Measurements from ENCODE around the gene SRGAP1. TPM values are rescaled to one million over a fixed set of nuclear protein-coding genes. Genes with fewer than 3 reads are reported as not detected.

The SRGAP1 gene
- total RNA-seq, 1 donor from 2014 or later: 9.7 TPM

DNA sequence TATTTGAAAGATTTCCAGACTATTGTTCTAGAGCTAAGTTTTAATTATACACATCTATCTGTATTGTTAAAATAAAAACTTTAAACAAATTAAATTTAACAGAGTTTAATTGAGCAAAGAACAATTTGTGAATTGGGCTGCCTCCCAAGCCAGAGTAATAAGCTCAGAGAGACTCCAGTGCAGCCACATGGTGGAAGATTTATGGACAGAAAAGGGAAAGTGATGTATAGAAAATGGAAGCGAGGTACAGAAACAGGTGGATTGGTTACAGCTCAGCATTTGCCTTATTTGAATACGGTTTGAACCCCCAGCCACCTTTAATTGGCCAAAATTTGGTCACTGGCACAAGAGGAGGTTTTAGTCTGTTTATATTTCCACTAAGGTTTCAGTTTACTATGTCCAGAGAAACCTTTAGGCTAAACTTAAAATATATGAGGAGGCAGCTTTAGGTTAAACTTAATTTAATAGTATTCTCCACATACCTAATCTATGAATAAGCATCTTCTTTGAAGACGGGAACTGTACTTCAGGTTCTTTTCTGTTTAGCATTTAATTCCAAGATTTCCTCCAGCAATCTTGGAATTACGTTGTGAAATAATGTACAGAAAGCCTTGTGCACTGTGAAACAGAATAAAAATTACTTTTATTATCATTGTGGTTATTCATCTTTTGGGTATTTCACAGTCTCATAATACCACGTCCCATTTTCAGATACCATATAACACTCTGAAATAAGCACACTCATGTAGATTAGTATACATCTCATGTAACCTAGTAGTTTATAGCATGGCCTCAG is 19.4 kb downstream of the SRGAP1 start:
- Mint-ChIP-seq H3K27ac (no peak overlapping the region), H3K36me3 (no peaks in the 10 kb centered on the region), H3K9me3 (no peaks in the 10 kb centered on the region), H3K4me3 (no peak overlapping the region), H3K27me3 (ENCODE audit: low read depth) (no peaks in the 10 kb centered on the region), H3K4me1 (peaks cover 10% of the 10 kb centered on the region)
- DNase-seq (ENCODE audit: low spot score in 2 of 2, unreplicated experiment in 2 of 2): no peak
- TF ChIP-seq, protein P1, sequence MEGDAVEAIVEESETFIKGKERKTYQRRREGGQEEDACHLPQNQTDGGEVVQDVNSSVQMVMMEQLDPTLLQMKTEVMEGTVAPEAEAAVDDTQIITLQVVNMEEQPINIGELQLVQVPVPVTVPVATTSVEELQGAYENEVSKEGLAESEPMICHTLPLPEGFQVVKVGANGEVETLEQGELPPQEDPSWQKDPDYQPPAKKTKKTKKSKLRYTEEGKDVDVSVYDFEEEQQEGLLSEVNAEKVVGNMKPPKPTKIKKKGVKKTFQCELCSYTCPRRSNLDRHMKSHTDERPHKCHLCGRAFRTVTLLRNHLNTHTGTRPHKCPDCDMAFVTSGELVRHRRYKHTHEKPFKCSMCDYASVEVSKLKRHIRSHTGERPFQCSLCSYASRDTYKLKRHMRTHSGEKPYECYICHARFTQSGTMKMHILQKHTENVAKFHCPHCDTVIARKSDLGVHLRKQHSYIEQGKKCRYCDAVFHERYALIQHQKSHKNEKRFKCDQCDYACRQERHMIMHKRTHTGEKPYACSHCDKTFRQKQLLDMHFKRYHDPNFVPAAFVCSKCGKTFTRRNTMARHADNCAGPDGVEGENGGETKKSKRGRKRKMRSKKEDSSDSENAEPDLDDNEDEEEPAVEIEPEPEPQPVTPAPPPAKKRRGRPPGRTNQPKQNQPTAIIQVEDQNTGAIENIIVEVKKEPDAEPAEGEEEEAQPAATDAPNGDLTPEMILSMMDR (IDR thresholded peaks at IDR 0.05; ENCODE audit: unreplicated experiment): no peak

DNA sequence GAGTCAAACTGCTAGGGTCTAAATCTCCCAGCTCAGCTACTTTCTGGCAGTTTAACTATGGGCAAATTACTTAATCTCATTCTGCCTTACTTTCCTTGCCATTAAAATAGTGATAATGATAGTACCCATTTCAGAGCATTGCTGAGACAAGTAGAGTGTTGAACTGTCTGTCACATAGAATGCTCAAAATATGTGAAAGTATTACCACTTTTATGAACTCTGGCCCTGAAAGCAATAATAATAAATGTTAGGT is 19.9 kb downstream of the SRGAP1 start:
- Mint-ChIP-seq H3K36me3 (no peaks in the 10 kb centered on the region), H3K27ac (no peak overlapping the region), H3K9me3 (no peaks in the 10 kb centered on the region), H3K27me3 (ENCODE audit: low read depth) (no peaks in the 10 kb centered on the region), H3K4me3 (no peak overlapping the region), H3K4me1 (peaks cover 12% of the 10 kb centered on the region)
- DNase-seq (ENCODE audit: low spot score in 2 of 2, unreplicated experiment in 2 of 2): no peak
- TF ChIP-seq, protein P1 (IDR thresholded peaks at IDR 0.05; ENCODE audit: unreplicated experiment): no peak

DNA sequence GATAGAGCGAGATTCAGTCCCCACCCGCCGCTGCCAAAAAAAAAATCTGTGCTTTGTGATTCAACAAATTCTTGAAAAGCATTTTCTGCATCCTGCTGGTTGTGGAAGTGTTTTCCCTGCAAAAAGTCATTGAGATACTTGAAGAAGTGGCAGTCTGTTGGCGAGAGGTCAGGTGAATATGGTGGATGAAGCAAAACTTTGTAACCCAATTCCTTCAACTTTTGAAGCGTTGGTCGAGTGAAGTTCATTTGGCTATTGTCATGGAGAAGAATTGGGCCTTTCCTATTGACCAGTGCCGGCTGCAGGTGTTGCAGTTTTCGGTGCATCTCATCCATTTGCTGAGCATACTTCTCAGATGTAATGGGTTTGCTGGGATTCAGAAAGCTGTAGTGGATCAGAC is 20.9 kb downstream of the SRGAP1 start:
- Mint-ChIP-seq H3K4me3 (no peak overlapping the region), H3K4me1 (peaks cover 16% of the 10 kb centered on the region), H3K27me3 (ENCODE audit: low read depth) (no peaks in the 10 kb centered on the region), H3K9me3 (no peaks in the 10 kb centered on the region), H3K36me3 (no peaks in the 10 kb centered on the region), H3K27ac (no peak overlapping the region)
- no peak for DNase-seq (ENCODE audit: low spot score in 2 of 2, unreplicated experiment in 2 of 2)
- TF ChIP-seq, protein P1 (IDR thresholded peaks at IDR 0.05; ENCODE audit: unreplicated experiment): no peak

DNA sequence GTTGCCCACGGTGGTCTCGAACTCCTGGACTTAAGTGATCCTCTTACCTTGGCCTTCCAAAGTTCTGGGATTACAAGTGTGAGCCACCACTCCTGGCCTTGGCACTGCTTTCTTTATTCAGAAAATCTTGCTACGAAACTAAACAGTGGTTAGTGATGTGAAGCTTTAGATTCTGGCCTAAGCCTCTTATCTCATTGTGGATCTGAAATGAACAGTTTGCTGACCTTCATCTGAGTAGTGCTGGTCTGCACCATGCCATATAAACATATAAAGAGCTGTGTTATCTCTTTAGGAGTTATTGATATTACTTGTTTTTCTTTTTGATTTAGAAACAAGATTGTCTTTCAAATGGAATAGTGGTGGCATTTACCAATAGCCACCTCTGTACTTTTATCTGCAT is 22.6 kb downstream of the SRGAP1 start:
- H3K4me1 Mint-ChIP-seq: peaks cover 16% of the 10 kb centered on the region
- H3K9me3 Mint-ChIP-seq: no peaks in the 10 kb centered on the region
- TF ChIP-seq, protein P1 (IDR thresholded peaks at IDR 0.05; ENCODE audit: unreplicated experiment): no peak
- no peaks in the 10 kb centered on the region for H3K36me3 Mint-ChIP-seq
- H3K27me3 Mint-ChIP-seq (ENCODE audit: low read depth): no peaks in the 10 kb centered on the region
- H3K27ac Mint-ChIP-seq: no peak overlapping the region
- no peak overlapping the region for H3K4me3 Mint-ChIP-seq
- DNase-seq (ENCODE audit: low spot score in 2 of 2, unreplicated experiment in 2 of 2): no peak

DNA sequence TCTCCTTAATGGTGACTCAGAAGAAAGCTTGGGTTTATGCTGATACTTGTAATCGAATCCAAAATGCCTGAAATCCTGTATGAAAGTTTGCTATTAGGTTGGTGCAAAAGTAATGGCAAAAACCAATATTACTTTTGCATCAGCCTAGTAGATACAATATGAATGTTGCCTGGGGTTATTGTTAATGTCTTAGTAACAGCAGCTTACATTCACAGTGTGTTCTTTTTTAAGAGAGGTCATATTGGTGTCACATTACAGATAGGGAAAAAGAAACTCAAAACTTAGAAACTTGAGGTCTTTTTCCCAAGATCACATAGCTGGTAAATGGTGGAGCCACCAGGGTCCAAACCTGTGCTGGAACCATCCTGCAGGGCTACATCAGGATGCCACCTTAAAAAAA is 25.2 kb downstream of the SRGAP1 start:
- Mint-ChIP-seq H3K9me3 (no peaks in the 10 kb centered on the region), H3K36me3 (no peaks in the 10 kb centered on the region), H3K4me3 (no peak overlapping the region), H3K27me3 (ENCODE audit: low read depth) (no peaks in the 10 kb centered on the region), H3K4me1 (peaks cover 6% of the 10 kb centered on the region), H3K27ac (no peak overlapping the region)
- TF ChIP-seq, protein P1 (IDR thresholded peaks at IDR 0.05; ENCODE audit: unreplicated experiment): no peak
- no peak for DNase-seq (ENCODE audit: low spot score in 2 of 2, unreplicated experiment in 2 of 2)

GRCh38 chr12:63870838-63871237 is 26.3 kb downstream of the SRGAP1 start:
- no peaks in the 10 kb centered on the region for H3K9me3 Mint-ChIP-seq
- no peak for DNase-seq (ENCODE audit: low spot score in 2 of 2, unreplicated experiment in 2 of 2)
- H3K4me1 Mint-ChIP-seq: peaks cover 6% of the 10 kb centered on the region
- TF ChIP-seq, protein P1 (IDR thresholded peaks at IDR 0.05; ENCODE audit: unreplicated experiment): no peak
- H3K4me3 Mint-ChIP-seq: no peak overlapping the region
- H3K27ac Mint-ChIP-seq: no peak overlapping the region
- H3K36me3 Mint-ChIP-seq: no peaks in the 10 kb centered on the region
- no peaks in the 10 kb centered on the region for H3K27me3 Mint-ChIP-seq (ENCODE audit: low read depth)

Measured in mesothelial cell of epicardium (in vitro differentiated cells).